Ureter (tissue), 1 donor: ENCODE results near the gene KCNF1. TPM values are rescaled to one million over a fixed set of nuclear protein-coding genes. Genes with fewer than 3 reads are reported as not detected.

Experiments
- DNase-seq: peaks from one replicate; pipeline ENCODE4 v3.0.0-alpha.2; 2020; ENCODE audit warnings: low spot score
- total RNA-seq: library from RNA; stranded (reverse); gene quantifications from one replicate; pipeline ENCODE4 v1.2.4, GENCODE V29; 2023
- donor health status: DM: yes; HTN: yes; CAD: no.

Gene KCNF1
- total RNA-seq, 1 donor from 2014 or later, result 0.60 TPM

GRCh38 chr2:10901160-10901939, 10.4 kb upstream of the KCNF1 start:
- no peak for DNase-seq

- DNase-seq, result no peak
Measured at GRCh38 chr2:10903861-10904210, 7.9 kb upstream of the KCNF1 start.

GRCh38 chr2:10904455-10904854, 7.3 kb upstream of the KCNF1 start:
- no peak for DNase-seq

- no peak for DNase-seq
Measured at GRCh38 chr2:10905006-10905861, 6.5 kb upstream of the KCNF1 start.

GRCh38 chr2:10905862-10906143, 5.9 kb upstream of the KCNF1 start:
- DNase-seq, result no peak

GRCh38 chr2:10906926-10907625, 4.7 kb upstream of the KCNF1 start:
- DNase-seq, result no peak

GRCh38 chr2:10908195-10908594, 3.5 kb upstream of the KCNF1 start:
- no peak for DNase-seq

GRCh38 chr2:10909050-10909995, 2.4 kb upstream of the KCNF1 start:
- DNase-seq, result no peak

GRCh38 chr2:10909996-10910341, 1.8 kb upstream of the KCNF1 start:
- DNase-seq, result no peak

- DNase-seq, result no peak
Measured at GRCh38 chr2:10910625-10911024, 1.1 kb upstream of the KCNF1 start.

- no peak for DNase-seq
Measured at GRCh38 chr2:10912076-10912731, 470 bp downstream of the KCNF1 start.

GRCh38 chr2:10912796-10913455, 1.2 kb downstream of the KCNF1 start:
- DNase-seq, result no peak

- no peak for DNase-seq
Measured at GRCh38 chr2:10913501-10914271, 2.0 kb downstream of the KCNF1 start.

- DNase-seq, result no peak
Measured at GRCh38 chr2:10914272-10914693, 2.5 kb downstream of the KCNF1 start.

GRCh38 chr2:10915236-10915635, 3.5 kb downstream of the KCNF1 start:
- DNase-seq, result no peak

- DNase-seq, result no peak
Measured at GRCh38 chr2:10915731-10916276, 4.1 kb downstream of the KCNF1 start.

GRCh38 chr2:10916953-10917352, 5.2 kb downstream of the KCNF1 start:
- no peak for DNase-seq

GRCh38 chr2:10917927-10918326, 6.2 kb downstream of the KCNF1 start:
- DNase-seq, result no peak

GRCh38 chr2:10918661-10919409, 7.1 kb downstream of the KCNF1 start:
- no peak for DNase-seq
